NOMO-1 treated with DMSO at 0.1 percent for 48 hours (cell line): ENCODE results near the gene TSPAN33.
"Not testable (repeated sequence)": the region's sequence is repeated elsewhere in the genome, so short reads cannot be mapped to it uniquely, and the experiment has no call there.

Experiments used
- DNase-seq: peaks from one replicate; lab custom pipeline; 2025; ENCODE audit not compliant: unreplicated experiment; lab: John Stamatoyannopoulos, UW

TSPAN33 gene

DNA sequence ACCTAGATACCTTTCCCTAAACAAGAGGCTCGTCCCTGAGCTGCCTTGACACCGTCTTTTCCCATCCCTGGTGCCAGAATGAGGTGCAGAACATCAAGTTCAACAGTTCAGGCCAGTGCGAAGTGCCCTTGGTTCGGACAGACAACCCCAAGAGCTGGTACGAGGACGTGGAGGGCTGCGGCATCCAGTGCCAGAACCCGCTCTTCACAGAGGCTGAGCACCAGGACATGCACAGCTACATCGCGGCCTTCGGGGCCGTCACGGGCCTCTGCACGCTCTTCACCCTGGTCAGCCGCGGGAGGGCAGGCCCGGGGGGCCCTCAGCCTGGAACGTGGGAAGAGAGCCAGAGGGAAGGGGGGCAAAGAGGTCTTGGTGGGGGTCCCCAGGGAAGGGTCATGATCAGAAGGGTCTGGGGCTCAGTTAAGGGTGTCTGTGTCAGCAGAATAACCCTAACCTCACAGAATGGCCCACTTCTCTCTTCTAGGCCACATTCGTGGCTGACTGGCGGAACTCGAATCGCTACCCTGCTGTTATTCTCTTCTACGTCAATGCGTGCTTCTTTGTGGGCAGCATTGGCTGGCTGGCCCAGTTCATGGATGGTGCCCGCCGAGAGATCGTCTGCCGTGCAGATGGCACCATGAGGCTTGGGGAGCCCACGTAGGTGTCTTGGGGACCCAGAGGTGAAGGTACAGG is 60.8 kb downstream of the TSPAN33 start:
- no peak for DNase-seq

DNA sequence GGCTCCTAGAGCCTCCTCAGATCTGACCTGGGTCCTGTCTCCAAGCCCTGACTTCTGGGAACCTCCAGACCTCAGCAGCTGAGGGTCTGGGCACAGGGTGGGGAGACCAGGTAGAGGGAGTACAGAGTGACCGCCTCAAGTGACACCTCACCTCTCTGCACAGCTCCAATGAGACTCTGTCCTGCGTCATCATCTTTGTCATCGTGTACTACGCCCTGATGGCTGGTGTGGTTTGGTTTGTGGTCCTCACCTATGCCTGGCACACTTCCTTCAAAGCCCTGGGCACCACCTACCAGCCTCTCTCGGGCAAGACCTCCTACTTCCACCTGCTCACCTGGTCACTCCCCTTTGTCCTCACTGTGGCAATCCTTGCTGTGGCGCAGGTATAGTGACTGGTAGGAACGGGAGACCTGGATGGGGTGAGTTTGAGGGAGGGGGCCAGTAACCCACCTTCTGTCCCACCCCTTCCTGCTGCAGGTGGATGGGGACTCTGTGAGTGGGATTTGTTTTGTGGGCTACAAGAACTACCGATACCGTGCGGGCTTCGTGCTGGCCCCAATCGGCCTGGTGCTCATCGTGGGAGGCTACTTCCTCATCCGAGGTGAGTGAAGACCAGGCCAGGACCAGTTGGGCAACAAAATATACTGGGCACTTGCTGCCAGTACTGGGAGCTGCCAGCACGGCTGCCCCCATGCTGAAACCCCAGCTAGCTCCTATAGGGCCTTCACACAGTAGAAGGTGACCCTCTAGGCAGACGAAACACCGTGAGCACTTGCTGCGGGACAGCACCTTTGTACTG is 61.7 kb downstream of the TSPAN33 start:
- no peak for DNase-seq

- no peak for DNase-seq
Observed at GRCh38 chr7:129208667-129209066, 64.2 kb downstream of the TSPAN33 start.

- no peak for DNase-seq
Observed at GRCh38 chr7:129209067-129209926, 64.8 kb downstream of the TSPAN33 start.

DNA sequence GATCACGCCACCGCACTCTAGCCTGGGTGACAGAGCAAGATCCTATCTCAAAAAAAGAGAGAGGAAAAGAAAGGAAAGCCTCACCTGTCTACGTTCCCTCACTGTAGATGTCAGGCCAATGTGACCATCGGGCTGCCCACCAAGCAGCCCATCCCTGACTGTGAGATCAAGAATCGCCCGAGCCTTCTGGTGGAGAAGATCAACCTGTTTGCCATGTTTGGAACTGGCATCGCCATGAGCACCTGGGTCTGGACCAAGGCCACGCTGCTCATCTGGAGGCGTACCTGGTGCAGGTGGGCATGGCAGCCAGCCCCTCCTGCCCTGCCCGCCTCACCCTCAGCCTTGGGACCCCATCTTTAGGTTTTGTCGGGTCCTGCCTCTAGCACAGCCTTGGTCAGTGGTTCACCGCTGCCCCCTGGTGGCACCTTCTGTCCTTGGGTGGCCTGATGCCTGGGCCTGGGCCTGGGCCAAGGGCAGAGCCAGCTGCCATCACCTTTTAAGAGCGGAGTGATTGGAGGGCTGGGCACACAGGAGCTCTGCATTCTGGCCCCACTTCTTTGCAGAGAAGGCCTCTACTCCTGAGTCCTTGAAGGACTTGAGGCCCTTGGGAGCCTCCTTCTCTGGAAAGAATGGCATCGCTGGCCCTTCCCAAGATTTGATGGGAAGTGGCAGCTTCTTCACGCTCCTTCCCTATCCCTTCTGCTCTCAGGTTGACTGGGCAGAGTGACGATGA is 65.9 kb downstream of the TSPAN33 start:
- peak; percentile 12 for DNase-seq

DNA sequence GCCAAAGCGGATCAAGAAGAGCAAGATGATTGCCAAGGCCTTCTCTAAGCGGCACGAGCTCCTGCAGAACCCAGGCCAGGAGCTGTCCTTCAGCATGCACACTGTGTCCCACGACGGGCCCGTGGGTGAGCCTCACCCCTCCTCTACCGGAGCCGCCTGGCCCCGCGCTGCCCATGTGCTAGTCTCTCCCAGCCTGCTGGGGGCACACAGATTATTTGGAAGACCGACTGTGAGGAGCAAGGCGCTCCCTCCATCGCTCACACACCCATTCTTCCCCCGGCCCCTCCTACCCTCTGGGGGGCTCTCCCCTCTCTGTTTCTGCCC is 66.4 kb downstream of the TSPAN33 start:
- DNase-seq = no peak

- DNase-seq = no peak
Observed at GRCh38 chr7:129212126-129212525, 67.6 kb downstream of the TSPAN33 start.

DNA sequence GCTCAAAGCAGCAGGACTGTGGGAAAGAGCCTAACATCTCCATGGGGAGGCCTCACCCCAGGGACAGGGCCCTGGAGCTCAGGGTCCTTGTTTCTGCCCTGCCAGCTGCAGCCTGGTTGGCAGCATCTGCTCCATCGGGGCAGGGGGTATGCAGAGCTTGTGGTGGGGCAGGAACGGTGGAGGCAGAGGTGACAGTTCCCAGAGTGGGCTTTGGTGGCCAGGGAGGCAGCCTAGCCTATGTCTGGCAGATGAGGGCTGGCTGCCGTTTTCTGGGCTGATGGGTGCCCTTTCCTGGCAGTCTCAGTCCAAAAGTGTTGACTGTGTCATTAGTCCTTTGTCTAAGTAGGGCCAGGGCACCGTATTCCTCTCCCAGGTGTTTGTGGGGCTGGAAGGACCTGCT is 68.1 kb downstream of the TSPAN33 start:
- no peak for DNase-seq

DNA sequence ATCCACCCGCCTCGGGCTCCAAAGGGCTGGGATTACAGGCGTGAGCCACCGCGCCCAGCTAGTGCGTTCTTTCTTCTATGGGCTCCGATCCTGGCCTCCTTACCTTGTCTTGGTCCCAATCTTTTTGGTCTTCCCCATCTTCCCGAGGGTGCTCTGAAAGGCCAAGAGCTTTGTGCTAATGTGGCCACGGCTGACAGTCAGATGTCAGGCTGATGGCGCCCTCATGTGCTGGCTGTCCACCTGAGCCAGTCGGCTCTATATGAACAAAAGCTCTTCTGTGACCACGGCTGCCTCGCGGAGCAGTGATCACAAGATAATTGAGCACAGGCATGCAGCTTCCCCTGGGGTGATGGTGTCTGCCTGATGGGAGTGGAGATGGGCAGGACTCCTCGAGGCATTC is 69.3 kb downstream of the TSPAN33 start:
- peak; percentile 23 for DNase-seq

DNA sequence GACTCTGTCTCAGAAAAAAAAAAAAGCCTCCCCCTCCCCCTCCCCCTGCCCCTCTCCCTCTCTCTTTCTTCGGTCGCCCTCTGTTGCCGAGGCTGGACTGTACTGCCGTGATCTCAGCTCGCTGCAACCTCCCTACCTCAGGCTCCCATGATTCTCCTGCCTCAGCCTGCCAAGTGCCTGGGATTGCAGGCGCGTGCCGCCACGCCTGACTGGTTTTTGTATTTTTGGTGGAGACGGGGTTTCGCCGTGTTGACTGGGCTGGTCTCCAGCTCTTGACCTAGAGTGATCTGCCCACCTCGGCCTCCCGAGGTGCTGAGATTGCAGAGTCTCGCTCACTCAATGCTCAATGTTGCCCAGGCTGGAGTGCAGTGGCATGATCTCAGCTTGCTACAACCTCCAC is 71.2 kb downstream of the TSPAN33 start:
- not testable (repeated sequence) for DNase-seq

DNA sequence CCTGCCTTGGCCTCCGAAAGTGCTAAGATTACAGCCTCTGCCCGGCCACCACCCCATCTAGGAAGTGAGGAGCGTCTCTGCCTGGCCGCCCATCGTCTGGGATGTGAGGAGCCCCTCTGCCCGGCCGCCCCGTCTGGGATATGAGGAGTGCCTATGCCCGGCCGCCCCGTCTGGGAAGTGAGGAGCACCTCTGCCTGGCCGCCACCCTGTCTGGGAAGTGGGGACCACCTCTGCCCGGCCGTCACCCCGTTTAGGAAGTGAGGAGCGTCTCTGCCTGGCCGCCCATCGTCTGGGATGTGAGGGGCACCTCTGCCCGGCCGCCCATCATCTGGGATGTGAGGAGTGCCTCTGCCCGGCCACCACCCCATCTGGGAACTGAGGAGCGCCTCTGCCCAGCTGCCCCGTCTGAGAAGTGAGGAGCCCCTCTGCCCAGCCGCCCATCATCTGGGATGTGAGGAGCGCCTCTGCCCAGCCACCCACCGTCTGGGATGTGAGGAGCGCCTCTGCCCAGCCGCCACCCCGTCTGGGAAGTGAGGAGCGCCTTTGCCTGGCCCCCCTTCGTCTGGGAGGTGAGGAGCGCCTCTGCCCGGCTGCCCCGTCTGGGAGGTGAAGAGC is 71.7 kb downstream of the TSPAN33 start:
- DNase-seq = not testable (repeated sequence)

- DNase-seq = not testable (repeated sequence)
Observed at GRCh38 chr7:129216821-129217416, 72.4 kb downstream of the TSPAN33 start.

- DNase-seq = peak; percentile 31
Observed at GRCh38 chr7:129218514-129219062, 74.1 kb downstream of the TSPAN33 start.

DNA sequence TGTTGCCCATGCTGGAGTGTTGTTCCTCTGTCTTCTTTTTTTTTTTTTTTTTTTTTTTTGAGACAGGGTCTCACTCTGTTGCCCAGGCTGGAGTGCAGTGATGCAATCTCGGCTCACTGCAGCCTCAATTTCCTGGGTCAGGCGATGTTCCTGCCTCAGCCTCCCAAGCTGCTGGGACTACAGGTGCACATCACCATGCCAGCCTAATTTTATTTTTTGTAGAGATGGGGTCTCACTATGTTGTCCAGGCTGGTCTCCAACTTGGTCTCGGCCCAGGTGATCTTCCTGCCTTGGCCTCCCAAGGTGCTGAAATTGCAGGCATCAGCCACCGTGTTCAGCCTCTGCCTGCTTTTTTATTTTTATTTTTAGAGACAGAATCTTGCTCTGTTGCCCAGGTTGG is 74.7 kb downstream of the TSPAN33 start:
- not testable (repeated sequence) for DNase-seq
